RWPE1 (cell line): Measurements from ENCODE around the gene CLNS1A.
"Not testable (repeated sequence)": the region's sequence is repeated elsewhere in the genome, so short reads cannot be mapped to it uniquely, and the experiment has no call there.

Experiments
- CTCF ChIA-PET: fragments of 350-600 bp; sonication (Branson Sonifier 250); formaldehyde crosslinking; extraction: SDS; loops from one replicate; lab custom pipeline; 2021; lab: Yijun Ruan, JAX
- POLR2A ChIA-PET: fragments of 400-600 bp; formaldehyde crosslinking; extraction: SDS; loops from one replicate; lab custom pipeline; 2020; ENCODE audit warnings: antibody characterized with exemption; ENCODE audit not compliant: low non-redundant PET; lab: Yijun Ruan, JAX
- DNase-seq: peaks from one replicate; pipeline ENCODE4 v3.0.0; 2012; ENCODE audit warnings: low spot score
- H3K27ac ChIP-seq: fragments of 450-650 bp; 2 replicates; pipeline ENCODE4 v1.5.1; 2017
- CTCF ChIP-seq: fragments of 450-650 bp; conservative IDR thresholded peaks from 2 replicates; pipeline ENCODE4 v1.5.1; 2017; ENCODE audit warnings: low read depth, mild to moderate bottlenecking

The CLNS1A gene

DNA sequence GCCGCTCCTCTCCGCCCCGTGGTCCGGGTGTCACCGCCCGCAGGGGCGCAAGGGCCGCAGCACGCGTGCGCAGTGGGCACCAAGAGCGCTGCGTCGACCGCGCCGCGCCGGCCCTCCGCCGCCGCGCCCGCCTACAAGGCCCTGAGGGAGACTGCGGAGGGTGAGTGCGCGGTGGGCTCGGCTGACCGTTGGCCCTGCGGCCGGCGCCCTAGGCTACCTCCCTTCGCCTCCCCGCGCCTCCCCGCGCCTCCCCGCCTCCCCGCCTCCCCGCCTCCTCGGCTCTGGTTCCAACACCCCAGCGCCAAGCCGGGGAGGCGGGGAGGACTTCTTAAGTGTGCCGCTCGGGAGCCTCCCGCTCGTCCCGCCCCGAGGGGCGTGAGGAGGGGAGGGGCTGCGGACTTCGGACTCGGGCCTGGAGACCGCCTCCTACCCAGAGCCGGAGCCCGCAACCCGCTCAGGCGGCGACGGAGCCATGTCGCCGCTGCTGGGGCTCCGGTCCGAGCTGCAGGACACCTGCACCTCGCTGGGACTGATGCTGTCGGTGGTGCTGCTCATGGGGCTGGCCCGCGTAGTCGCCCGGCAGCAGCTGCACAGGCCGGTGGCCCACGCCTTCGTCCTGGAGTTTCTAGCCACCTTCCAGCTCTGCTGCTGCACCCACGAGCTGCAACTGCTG, 47.9 kb downstream of the CLNS1A start, which contains the start of gene AQP11:
AQP11 (plus strand) TSS at position 433 of the 673 bp plus-strand sequence; CDS start at position 473, 40 bp downstream.
- POLR2A ChIA-PET: no interaction called here
- no peak for TF ChIP-seq CTCF
- DNase-seq: peak; percentile 72
- H3K27ac ChIP-seq: peak within 1 kb of the TSS; percentile 64
- CTCF ChIA-PET: interaction anchor here (0.6 to 1.0 kb wide), 3 partner anchors 23 to 463 kb away, joined by 3 read pairs; no protein-coding TSS in a partner anchor

DNA sequence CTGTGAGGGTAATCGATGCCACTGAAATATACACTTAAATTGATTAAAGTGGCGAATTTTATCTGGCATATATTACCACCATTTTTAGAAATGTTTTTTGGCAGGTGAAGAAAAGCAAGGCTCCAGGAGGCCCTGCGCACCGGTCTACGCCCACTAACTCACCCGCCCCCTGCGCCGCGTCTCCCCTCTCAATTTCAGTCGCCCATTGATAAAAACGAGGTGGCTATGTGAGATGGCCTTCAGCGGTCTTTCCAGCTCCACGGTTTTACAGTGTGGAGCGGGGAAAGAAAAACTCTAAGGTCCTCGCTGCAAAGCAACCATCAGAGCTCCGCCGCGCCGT, 48.4 kb downstream of the CLNS1A start:
- POLR2A ChIA-PET: no interaction called here
- CTCF ChIA-PET: interaction anchor here (1.0 kb wide), 1 partner anchor 22 kb away, joined by 3 read pairs; no protein-coding TSS in a partner anchor
- DNase-seq: no peak
- TF ChIP-seq CTCF: no peak
- peak overlapping the region; percentile 64 for H3K27ac ChIP-seq

- no peak for TF ChIP-seq CTCF
- POLR2A ChIA-PET: no interaction called here
- no peak for DNase-seq
- no peak overlapping the region for H3K27ac ChIP-seq
- CTCF ChIA-PET: no interaction called here
These were observed 56.8 kb downstream of the CLNS1A start for GRCh38 chr11:77580712-77581337.

- CTCF ChIA-PET: interaction anchor here (0.6 to 0.9 kb wide), 2 partner anchors 27 to 36 kb away, joined by 6 to 7 read pairs; no protein-coding TSS in a partner anchor
- POLR2A ChIA-PET: interaction anchor here (0.6 kb wide), 1 partner anchor 12 kb away, joined by 4 read pairs; no protein-coding TSS in a partner anchor
- not testable (repeated sequence) for H3K27ac ChIP-seq, DNase-seq
These were observed 62.2 kb downstream of the CLNS1A start for GRCh38 chr11:77575428-77575827.

DNA sequence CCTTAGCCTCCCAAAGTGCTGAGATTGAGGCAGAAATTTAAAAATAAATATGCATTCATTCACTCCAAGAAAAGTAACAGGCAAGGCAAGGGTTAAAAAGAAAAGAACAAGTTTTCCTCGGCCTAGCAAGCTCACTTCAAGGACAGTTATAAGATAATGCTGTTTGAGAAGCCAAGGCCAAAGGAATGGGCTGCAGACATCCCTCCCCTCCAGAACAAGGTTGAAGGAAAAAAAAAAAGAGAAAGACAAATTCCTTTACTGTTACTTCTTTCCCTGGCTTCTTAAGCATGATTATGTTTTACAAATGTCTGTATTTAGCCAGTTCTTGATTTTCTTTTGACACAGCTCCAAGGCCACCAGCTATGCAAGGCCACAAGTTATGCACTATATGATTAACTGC, 66.7 kb downstream of the CLNS1A start:
- POLR2A ChIA-PET, H3K27ac ChIP-seq, DNase-seq: not testable (repeated sequence)
- CTCF ChIA-PET: interaction anchor here (0.6 to 0.7 kb wide), 2 partner anchors 31 to 490 kb away, joined by 3 read pairs; no protein-coding TSS in a partner anchor

GRCh38 chr11:77569676-77570070, 67.9 kb downstream of the CLNS1A start:
- no peak for DNase-seq
- ChIA-PET CTCF (no interaction called here), POLR2A (no interaction called here)
- TF ChIP-seq CTCF: no peak
- no peak overlapping the region for H3K27ac ChIP-seq

GRCh38 chr11:77568916-77569675, 68.5 kb downstream of the CLNS1A start:
- no peak for DNase-seq
- no peak for TF ChIP-seq CTCF
- ChIA-PET CTCF (interaction anchor here (0.6 kb wide), 1 partner anchor 65 kb away, joined by 4 read pairs; no protein-coding TSS in a partner anchor), POLR2A (no interaction called here)
- H3K27ac ChIP-seq: no peak overlapping the region
